Motor neuron (in vitro differentiated cells): ENCODE results near the gene CES3. TPM values are rescaled to one million over a fixed set of nuclear protein-coding genes. Genes with fewer than 3 reads are reported as not detected.

Experiments
- ATAC-seq, 8 experiments: fragments of 200-7000 bp; cut with Tn5 transposase; replicated peaks in 6 of 8; 2 replicates each; pipeline ENCODE4 v1.8.0; 2021; ENCODE audit warnings: mild to moderate bottlenecking in 8 of 8, moderate library complexity in 8 of 8
- H3K27ac ChIP-seq, 2 donors: fragments of 250-450 bp; sonication (Bioruptor Pico); 2 replicates each; pipeline ENCODE4 v1.9.0; 2021; ENCODE audit warnings: antibody characterized with exemption in 2 of 2, mild to moderate bottlenecking in 2 of 2, moderate library complexity in 1 of 2
- H3K4me1 ChIP-seq, 2 donors: fragments of 250-450 bp; sonication (Bioruptor Pico); replicated peaks in 1 of 2; 2 replicates each; pipeline ENCODE4 v1.6.1; 2021; ENCODE audit warnings: antibody characterized with exemption in 2 of 2, mild to moderate bottlenecking in 2 of 2, moderate library complexity in 1 of 2
- H3K4me3 ChIP-seq, 5 donors: fragments of 250-450 bp; sonication (Bioruptor Pico); 2 replicates each; pipeline ENCODE4 v1.9.0; 2021; ENCODE audit warnings: antibody characterized with exemption in 5 of 5, mild to moderate bottlenecking in 5 of 5, moderate library complexity in 4 of 5
- WGBS, 10 experiments: fragments of 450-650 bp; shearing (Covaris generic); methylation state at CpG; one replicate each; pipeline ENCODE4 v1.0.0; 2022; 5-methylcytosine and 5-hydroxymethylcytosine counted together
- in situ Hi-C, 9 experiments: fragments of 400-800 bp; cut with MboI; loops; one replicate each; pipeline ENCODE4 v1.15.0; 2021; ENCODE audit warnings: low sequenced_read_pairs in 9 of 9, low pct_unique_long_range_greater_than_20kb in 2 of 9; ENCODE audit not compliant: unreplicated experiment in 9 of 9
- total RNA-seq, 8 experiments: library from RNA; unstranded; fragments of 300-600 nt; gene quantifications; 2 replicates each; pipeline versions ENCODE4 v1.2.3 to v1.2.4, GENCODE V29; 2022

CES3 gene
- total RNA-seq, 8 experiments from 2014 or later: 0.09 to 1.9 (median 0.53) TPM

GRCh38 chr16:67006930-67007658 is 46.0 kb downstream of the CES3 start:
- H3K4me1 ChIP-seq: no peaks in the 10 kb centered on the region
- ATAC-seq: peak in 1 of 8 experiments; percentile 16
- 41 to 85% (median 72%) methylated on average over 1 to 8 of the region's 12 CpGs; no CpG with 5 or more reads in 1 of the 10 experiments for WGBS, 10 experiments
- no peak overlapping the region for H3K27ac ChIP-seq
- in situ Hi-C loops: no loop called here
- no peak overlapping the region for H3K4me3 ChIP-seq

GRCh38 chr16:67009158-67009557 is 48.1 kb downstream of the CES3 start:
- Histone ChIP-seq H3K27ac (no peak overlapping the region), H3K4me3 (no peak overlapping the region), H3K4me1 (peaks cover 8 to 10% of the 10 kb centered on the region in 2 donors)
- no peak for ATAC-seq
- WGBS, 10 experiments: 17 to 60% (median 40%) methylated on average over 1 of the region's 1 CpG; no CpG with 5 or more reads in 7 of the 10 experiments
- in situ Hi-C loops: no loop called here

- Histone ChIP-seq H3K4me3 (no peak overlapping the region), H3K4me1 (peaks cover 11 to 17% of the 10 kb centered on the region in 2 donors), H3K27ac (no peak overlapping the region)
- 20 to 80% (median 80%) methylated on average over 1 to 2 of the region's 2 CpGs; no CpG with 5 or more reads in 6 of the 10 experiments for WGBS, 10 experiments
- ATAC-seq: no peak
- in situ Hi-C loops: no loop called here
These were observed 50.2 kb downstream of the CES3 start for GRCh38 chr16:67011274-67011673.

- WGBS, 10 experiments: 26 to 86% (median 38%) methylated on average over 1 to 6 of the region's 21 CpGs; no CpG with 5 or more reads in 5 of the 10 experiments
- H3K4me3 ChIP-seq: peak overlapping the region; percentile 14 to 35 (median 20)
- in situ Hi-C loops: no loop called here
- ATAC-seq: peak in 4 of 8 experiments; percentile 1 to 6 (median 3)
- peak overlapping the region in 1 of 2 donors; percentile 36 for H3K27ac ChIP-seq
- peaks cover 11 to 17% of the 10 kb centered on the region in 2 donors for H3K4me1 ChIP-seq
These were observed 52.3 kb downstream of the CES3 start for GRCh38 chr16:67013233-67013822.

GRCh38 chr16:67013823-67014633 is 53.0 kb downstream of the CES3 start:
- Histone ChIP-seq H3K4me1 (peaks cover 11 to 17% of the 10 kb centered on the region in 2 donors), H3K4me3 (peak overlapping the region; percentile 14 to 35 (median 20)), H3K27ac (peak overlapping the region; percentile 21 to 36)
- in situ Hi-C loops: no loop called here
- ATAC-seq: peak; percentile 47 to 89 (median 78)
- 2 to 5% methylated on average over 10 to 12 of the region's 70 CpGs; no CpG with 5 or more reads in 8 of the 10 experiments for WGBS, 10 experiments

GRCh38 chr16:67014634-67015312 is 53.7 kb downstream of the CES3 start:
- H3K27ac ChIP-seq: peak overlapping the region in 1 of 2 donors; percentile 36
- peaks cover 11 to 17% of the 10 kb centered on the region in 2 donors for H3K4me1 ChIP-seq
- peak overlapping the region in 2 of 5 donors; percentile 20 to 35 for H3K4me3 ChIP-seq
- 20 to 100% (median 50%) methylated on average over 1 to 5 of the region's 6 CpGs; no CpG with 5 or more reads in 5 of the 10 experiments for WGBS, 10 experiments
- ATAC-seq: no peak
- in situ Hi-C loops: no loop called here

GRCh38 chr16:67015313-67015731 is 54.3 kb downstream of the CES3 start:
- Histone ChIP-seq H3K4me3 (no peak overlapping the region), H3K27ac (no peak overlapping the region), H3K4me1 (peaks cover 11 to 17% of the 10 kb centered on the region in 2 donors)
- no peak for ATAC-seq
- in situ Hi-C loops: no loop called here
- 73 to 100% (median 91%) methylated on average over 2 to 8 of the region's 9 CpGs; no CpG with 5 or more reads in 3 of the 10 experiments for WGBS, 10 experiments

- Histone ChIP-seq H3K4me1 (peaks cover 11 to 17% of the 10 kb centered on the region in 2 donors), H3K4me3 (no peak overlapping the region), H3K27ac (no peak overlapping the region)
- no peak for ATAC-seq
- in situ Hi-C loops: no loop called here
These were observed 55.1 kb downstream of the CES3 start for GRCh38 chr16:67016143-67016542.

GRCh38 chr16:67016681-67017420 is 55.8 kb downstream of the CES3 start:
- peaks cover 11 to 17% of the 10 kb centered on the region in 2 donors for H3K4me1 ChIP-seq
- in situ Hi-C loops: no loop called here
- H3K27ac ChIP-seq: no peak overlapping the region
- ATAC-seq: no peak
- H3K4me3 ChIP-seq: no peak overlapping the region
- WGBS, 10 experiments: 33 to 83% (median 70%) methylated on average over 2 to 4 of the region's 5 CpGs; no CpG with 5 or more reads in 7 of the 10 experiments

GRCh38 chr16:67017421-67017750 is 56.3 kb downstream of the CES3 start:
- WGBS, 10 experiments: 83 to 100% methylated on average over 3 to 4 of the region's 4 CpGs; no CpG with 5 or more reads in 8 of the 10 experiments
- H3K4me1 ChIP-seq: peaks cover 11 to 17% of the 10 kb centered on the region in 2 donors
- no peak overlapping the region for H3K27ac ChIP-seq

GRCh38 chr16:67017810-67018488 is 56.9 kb downstream of the CES3 start:
- in situ Hi-C loops: no loop called here
- peak; percentile 55 to 97 (median 86) for ATAC-seq
- 0 to 20% (median 0%) methylated on average over 1 to 5 of the region's 6 CpGs; no CpG with 5 or more reads in 3 of the 10 experiments for WGBS, 10 experiments
- no peak overlapping the region for H3K4me3 ChIP-seq
- H3K4me1 ChIP-seq: peaks cover 11 to 17% of the 10 kb centered on the region in 2 donors
- H3K27ac ChIP-seq: no peak overlapping the region

More at GRCh38 chr16:67017421-67017750, 56.3 kb downstream of the CES3 start:
- no peak overlapping the region for H3K4me3 ChIP-seq
- ATAC-seq: no peak
- in situ Hi-C loops: no loop called here
